H9 (cell line): Measurements from ENCODE around the gene CHCHD3. TPM values are rescaled to one million over a fixed set of nuclear protein-coding genes. Genes with fewer than 3 reads are reported as not detected.

Experiments used
- DNase-seq: peaks from one replicate; pipeline ENCODE4 v3.0.0-alpha.2; 2017
- H2AFZ ChIP-seq: one replicate; pipeline ENCODE4 v1.6.1; 2013; ENCODE audit warnings: mild to moderate bottlenecking, low read length, control low read depth, moderate library complexity
- H2AK5ac ChIP-seq: 2 replicates; pipeline ENCODE4 v1.6.1; 2013; ENCODE audit warnings: low read length, control low read depth, mixed read lengths; ENCODE audit not compliant: insufficient read length
- H2BK120ac ChIP-seq: one replicate; pipeline ENCODE4 v1.6.1; 2013; ENCODE audit warnings: low read depth, mild to moderate bottlenecking, low read length, control low read depth, inconsistent platforms; ENCODE audit not compliant: poor library complexity, severe bottlenecking
- H2BK12ac ChIP-seq: 2 replicates; pipeline ENCODE4 v1.6.1; 2013; ENCODE audit warnings: low read length, control low read depth, mixed read lengths, low read depth; ENCODE audit not compliant: insufficient read length
- H2BK15ac ChIP-seq: 2 replicates; pipeline ENCODE4 v1.6.1; 2013; ENCODE audit warnings: low read depth, low read length, control low read depth
- H2BK20ac ChIP-seq: one replicate; pipeline ENCODE4 v1.6.1; 2013; ENCODE audit warnings: low read depth, mild to moderate bottlenecking, low read length, control low read depth, inconsistent platforms; ENCODE audit not compliant: poor library complexity, severe bottlenecking
- H2BK5ac ChIP-seq: 2 replicates; pipeline ENCODE4 v1.6.1; 2013; ENCODE audit warnings: low read length, control low read depth, mixed read lengths; ENCODE audit not compliant: insufficient read length
- H3K14ac ChIP-seq: 2 replicates; pipeline ENCODE4 v1.6.1; 2013; ENCODE audit warnings: low read length, control low read depth; ENCODE audit not compliant: insufficient read depth
- H3K18ac ChIP-seq: 2 replicates; pipeline ENCODE4 v1.6.1; 2013; ENCODE audit warnings: low read depth, mild to moderate bottlenecking, mixed read lengths, low read length, control low read depth; ENCODE audit not compliant: insufficient read length
- H3K23ac ChIP-seq: 2 replicates; pipeline ENCODE4 v1.6.1; 2013; ENCODE audit warnings: low read length, control low read depth, mixed read lengths, low read depth; ENCODE audit not compliant: insufficient read length
- H3K23me2 ChIP-seq: 2 replicates; pipeline ENCODE4 v1.6.1; 2013; ENCODE audit warnings: low read depth, mild to moderate bottlenecking, mixed read lengths, low read length, control low read depth; ENCODE audit not compliant: insufficient read length, poor library complexity, severe bottlenecking
- H3K27ac ChIP-seq: 2 replicates; pipeline ENCODE4 v1.5.1; 2013; ENCODE audit warnings: low read length, control low read depth, mixed read lengths, low read depth; ENCODE audit not compliant: insufficient read length
- H3K27me3 ChIP-seq: 2 replicates; pipeline ENCODE4 v1.6.1; 2013; ENCODE audit warnings: low read length, control low read depth, inconsistent platforms; ENCODE audit not compliant: insufficient read depth
- H3K4ac ChIP-seq: 2 replicates; pipeline ENCODE4 v1.6.1; 2013; ENCODE audit warnings: low read depth, mild to moderate bottlenecking, control low read depth, inconsistent platforms, low read length, moderate library complexity
- H3K4me1 ChIP-seq: 2 replicates; pipeline ENCODE4 v1.6.1; 2013; ENCODE audit warnings: low read length, control low read depth, inconsistent platforms; ENCODE audit not compliant: insufficient read depth
- H3K4me2 ChIP-seq: 2 replicates; pipeline ENCODE4 v1.6.1; 2013; ENCODE audit warnings: low read length, control low read depth, mixed read lengths; ENCODE audit not compliant: insufficient read length, insufficient read depth
- H3K56ac ChIP-seq: 2 replicates; pipeline ENCODE4 v1.6.1; 2013; ENCODE audit warnings: low read depth, mild to moderate bottlenecking, mixed read lengths, low read length, control low read depth; ENCODE audit not compliant: insufficient read length
- H3K79me1 ChIP-seq: 2 replicates; pipeline ENCODE4 v1.6.1; 2013; ENCODE audit warnings: low read depth, mild to moderate bottlenecking, moderate library complexity, low read length, control low read depth, inconsistent platforms; ENCODE audit not compliant: insufficient read depth, poor library complexity, severe bottlenecking
- H3K79me2 ChIP-seq: 2 replicates; pipeline ENCODE4 v1.6.1; 2013; ENCODE audit warnings: low read length, control low read depth, inconsistent platforms; ENCODE audit not compliant: insufficient read depth
- H3K9ac ChIP-seq: 2 replicates; pipeline ENCODE4 v1.6.1; 2013; ENCODE audit warnings: low read length, control low read depth, mixed read lengths; ENCODE audit not compliant: insufficient read length; ENCODE audit errors: extremely low read depth
- H3K9me3 ChIP-seq: one replicate; pipeline ENCODE4 v1.6.1; 2013; ENCODE audit warnings: low read depth, low read length, inconsistent platforms; ENCODE audit not compliant: control insufficient read depth
- H3T11ph ChIP-seq: one replicate; pipeline ENCODE4 v1.6.1; 2013; ENCODE audit warnings: mild to moderate bottlenecking, low read length, control low read depth, inconsistent platforms
- H4K20me1 ChIP-seq: one replicate; pipeline ENCODE4 v1.6.1; 2013; ENCODE audit not compliant: control insufficient read depth, insufficient read length, insufficient read depth
- H4K5ac ChIP-seq: 2 replicates; pipeline ENCODE4 v1.6.1; 2013; ENCODE audit warnings: low read depth, mild to moderate bottlenecking, mixed read lengths, low read length, control low read depth; ENCODE audit not compliant: insufficient read length
- H4K8ac ChIP-seq: replicated peaks from 2 replicates; pipeline ENCODE4 v1.6.1; 2013; ENCODE audit warnings: low read length, control low read depth, mixed read lengths, low read depth; ENCODE audit not compliant: insufficient read length
- H4K91ac ChIP-seq: 2 replicates; pipeline ENCODE4 v1.6.1; 2013; ENCODE audit warnings: low read depth, mild to moderate bottlenecking, moderate library complexity, mixed read lengths, low read length, control low read depth; ENCODE audit not compliant: insufficient read length
- H3K27ac Mint-ChIP-seq, 3 experiments: 2 replicates in 2 of 3; 3 replicates in 1 of 3; pipeline ENCODE4 v1.8.0; 2020 to 2021; ENCODE audit warnings: mixed read lengths in 3 of 3, mild to moderate bottlenecking in 1 of 3, moderate library complexity in 1 of 3
- H3K27me3 Mint-ChIP-seq: 2 replicates; pipeline ENCODE4 v1.8.0; 2021; ENCODE audit warnings: low read depth, mild to moderate bottlenecking, moderate library complexity, mixed read lengths
- H3K36me3 Mint-ChIP-seq, 3 experiments: 2 replicates in 2 of 3; 3 replicates in 1 of 3; pipeline ENCODE4 v1.8.0; 2020 to 2021; ENCODE audit warnings: low read depth in 3 of 3, mixed read lengths in 3 of 3; ENCODE audit not compliant: insufficient read depth in 1 of 3
- H3K4me1 Mint-ChIP-seq, 2 experiments: 2 replicates each; pipeline ENCODE4 v1.8.0; 2020; ENCODE audit warnings: mixed read lengths in 2 of 2
- H3K4me3 Mint-ChIP-seq, 2 experiments: 2 replicates in 1 of 2; 3 replicates in 1 of 2; pipeline ENCODE4 v1.8.0; 2020 to 2021; ENCODE audit warnings: mild to moderate bottlenecking in 2 of 2, mixed read lengths in 2 of 2, moderate library complexity in 1 of 2
- H3K9me3 Mint-ChIP-seq, 2 experiments: 2 replicates in 1 of 2; 3 replicates in 1 of 2; pipeline ENCODE4 v1.8.0; 2020; ENCODE audit warnings: mild to moderate bottlenecking in 2 of 2, mixed read lengths in 2 of 2, moderate library complexity in 1 of 2
- CTCF ChIP-seq: fragments of 200-600 bp; sonication (generic); conservative IDR thresholded peaks from 3 replicates; pipeline ENCODE4 v1.8.0; 2021; ENCODE audit warnings: antibody characterized with exemption, mild to moderate bottlenecking
- WGBS: extraction: QIAGEN DNeasy Blood & Tissue Kit; methylation state at CpG from one replicate; pipeline ENCODE4 v1.1.7; 2013; ENCODE audit warnings: missing lambda C conversion rate, low lambda C conversion rate, mixed read lengths; ENCODE audit not compliant: insufficient read length; ENCODE audit errors: extremely low coverage; 5-methylcytosine and 5-hydroxymethylcytosine counted together
- total RNA-seq: library from RNA; stranded (reverse); gene quantifications from 2 replicates; pipeline ENCODE4 v1.2.1, GENCODE V29; 2021

CHCHD3 gene
- total RNA-seq, 1 experiment from 2014 or later: 104 TPM

GRCh38 chr7:132846086-132846485 lies 235.8 kb downstream of the CHCHD3 start:
- H3K56ac ChIP-seq: no peak overlapping the region
- no peaks in the 10 kb centered on the region for H3K27me3 Mint-ChIP-seq
- H3K9ac ChIP-seq: no peak overlapping the region
- no peaks in the 10 kb centered on the region for H3K23me2 ChIP-seq
- H2BK15ac ChIP-seq: no peak overlapping the region
- no peak overlapping the region for H3K27ac Mint-ChIP-seq
- H3K9me3 Mint-ChIP-seq: no peaks in the 10 kb centered on the region
- H3K79me1 ChIP-seq: no peaks in the 10 kb centered on the region
- TF ChIP-seq CTCF: no peak
- no peaks in the 10 kb centered on the region for H3K36me3 Mint-ChIP-seq
- H3K23ac ChIP-seq: no peak overlapping the region
- H3T11ph ChIP-seq: no peak overlapping the region
- H4K91ac ChIP-seq: no peak overlapping the region
- H3K4me1 Mint-ChIP-seq: peaks cover 14% of the 10 kb centered on the region in 2 experiments
- no peaks in the 10 kb centered on the region for H3K79me2 ChIP-seq
- no peak for DNase-seq
- no peak overlapping the region for H2AK5ac ChIP-seq
- no peaks in the 10 kb centered on the region for H4K20me1 ChIP-seq
- no peak overlapping the region for H2AFZ ChIP-seq
- H3K9me3 ChIP-seq: no peaks in the 10 kb centered on the region
- no peak overlapping the region for H2BK120ac ChIP-seq
- H2BK20ac ChIP-seq: no peak overlapping the region
- no CpG with 5 or more reads among the region's 3 CpGs for WGBS
- H3K18ac ChIP-seq: no peak overlapping the region
- no peak overlapping the region for H4K5ac ChIP-seq
- no peak overlapping the region for H2BK5ac ChIP-seq
- no peaks in the 10 kb centered on the region for H3K4me1 ChIP-seq
- H3K4me3 Mint-ChIP-seq: no peak overlapping the region
- no peak overlapping the region for H3K4ac ChIP-seq
- H3K27me3 ChIP-seq: no peaks in the 10 kb centered on the region
- no peak overlapping the region for H3K4me2 ChIP-seq
- H2BK12ac ChIP-seq: no peak overlapping the region
- no peak overlapping the region for H4K8ac ChIP-seq
- no peak overlapping the region for H3K27ac ChIP-seq
- H3K14ac ChIP-seq: no peak overlapping the region
